Measurements from ENCODE around the gene HCLS1. TPM values are rescaled to one million over a fixed set of nuclear protein-coding genes. Genes with fewer than 3 reads are reported as not detected.

The HCLS1 gene
- total RNA-seq, 1 donor from 2014 or later, result not detected

- Mint-ChIP-seq H3K36me3 (ENCODE audit: unreplicated experiment) (no peaks in the 10 kb centered on the region), H3K27me3 (ENCODE audit: unreplicated experiment) (no peaks in the 10 kb centered on the region), H3K9me3 (ENCODE audit: unreplicated experiment) (peaks cover 1% of the 10 kb centered on the region), H3K4me3 (ENCODE audit: unreplicated experiment) (no peak overlapping the region), H3K27ac (ENCODE audit: unreplicated experiment) (no peak overlapping the region), H3K4me1 (ENCODE audit: low read depth, unreplicated experiment) (no peaks in the 10 kb centered on the region)
- DNase-seq, result no peak
- TF ChIP-seq CTCF (IDR thresholded peaks at IDR 0.05; ENCODE audit: partially characterized antibody, unreplicated experiment), result no peak
Measured at GRCh38 chr3:121654493-121655385, 6.0 kb downstream of the HCLS1 start.

- no peaks in the 10 kb centered on the region for H3K27me3 Mint-ChIP-seq (ENCODE audit: unreplicated experiment)
- H3K4me1 Mint-ChIP-seq (ENCODE audit: low read depth, unreplicated experiment), result no peaks in the 10 kb centered on the region
- no peak for TF ChIP-seq CTCF (IDR thresholded peaks at IDR 0.05; ENCODE audit: partially characterized antibody, unreplicated experiment)
- H3K27ac Mint-ChIP-seq (ENCODE audit: unreplicated experiment), result no peak overlapping the region
- H3K4me3 Mint-ChIP-seq (ENCODE audit: unreplicated experiment), result no peak overlapping the region
- peaks cover 1% of the 10 kb centered on the region for H3K9me3 Mint-ChIP-seq (ENCODE audit: unreplicated experiment)
- H3K36me3 Mint-ChIP-seq (ENCODE audit: unreplicated experiment), result no peaks in the 10 kb centered on the region
- no peak for DNase-seq
Measured at GRCh38 chr3:121651684-121652083, 9.0 kb downstream of the HCLS1 start.

GRCh38 chr3:121649645-121650044 lies 11.1 kb downstream of the HCLS1 start:
- no peaks in the 10 kb centered on the region for H3K4me1 Mint-ChIP-seq (ENCODE audit: low read depth, unreplicated experiment)
- no peak for DNase-seq
- no peak for TF ChIP-seq CTCF (IDR thresholded peaks at IDR 0.05; ENCODE audit: partially characterized antibody, unreplicated experiment)
- H3K4me3 Mint-ChIP-seq (ENCODE audit: unreplicated experiment), result no peak overlapping the region
- H3K27me3 Mint-ChIP-seq (ENCODE audit: unreplicated experiment), result no peaks in the 10 kb centered on the region
- no peaks in the 10 kb centered on the region for H3K36me3 Mint-ChIP-seq (ENCODE audit: unreplicated experiment)
- H3K9me3 Mint-ChIP-seq (ENCODE audit: unreplicated experiment), result peaks cover 1% of the 10 kb centered on the region
- no peak overlapping the region for H3K27ac Mint-ChIP-seq (ENCODE audit: unreplicated experiment)

- Mint-ChIP-seq H3K9me3 (ENCODE audit: unreplicated experiment) (no peaks in the 10 kb centered on the region), H3K36me3 (ENCODE audit: unreplicated experiment) (no peaks in the 10 kb centered on the region)
Measured at GRCh38 chr3:121648219-121648958, 12.3 kb downstream of the HCLS1 start.

More at GRCh38 chr3:121648219-121648958, 12.3 kb downstream of the HCLS1 start:
- H3K27ac Mint-ChIP-seq (ENCODE audit: unreplicated experiment), result no peak overlapping the region
- H3K4me1 Mint-ChIP-seq (ENCODE audit: low read depth, unreplicated experiment), result no peaks in the 10 kb centered on the region
- no peaks in the 10 kb centered on the region for H3K27me3 Mint-ChIP-seq (ENCODE audit: unreplicated experiment)
- no peak for TF ChIP-seq CTCF (IDR thresholded peaks at IDR 0.05; ENCODE audit: partially characterized antibody, unreplicated experiment)
- H3K4me3 Mint-ChIP-seq (ENCODE audit: unreplicated experiment), result no peak overlapping the region
- no peak for DNase-seq
